AG04450 (cell line): ENCODE results near the gene TRAF6. TPM values are rescaled to one million over a fixed set of nuclear protein-coding genes. Genes with fewer than 3 reads are reported as not detected.

Experiments
- CTCF ChIA-PET: fragments of 300-600, 350-600 bp; formaldehyde crosslinking; extraction: SDS; loops from one replicate; lab custom pipeline; 2022; ENCODE audit warnings: antibody characterized with exemption, inconsistent platforms; lab: Charles Lee
- POLR2A ChIA-PET: fragments of 350-600 bp; formaldehyde crosslinking; extraction: SDS; loops from one replicate; lab custom pipeline; 2021; ENCODE audit warnings: antibody characterized with exemption, inconsistent platforms; lab: Yijun Ruan, JAX
- DNase-seq: peaks from one replicate; pipeline ENCODE4 v3.0.0-alpha.2; 2011; ENCODE audit warnings: low read depth, low spot score
- H3K27ac ChIP-seq: one replicate; pipeline ENCODE4 v1.5.1; 2012; ENCODE audit warnings: low read depth, low read length, control low read depth
- H3K27me3 ChIP-seq: one replicate; pipeline ENCODE4 v1.6.0; 2012; ENCODE audit warnings: low read length; ENCODE audit not compliant: control insufficient read depth, insufficient read depth
- H3K4me3 ChIP-seq: 2 replicates; pipeline ENCODE4 v1.5.1; 2011; ENCODE audit warnings: mild to moderate bottlenecking, low read depth, low read length, control low read depth
- H3K9me3 ChIP-seq: 2 replicates; pipeline ENCODE4 v1.5.1; 2012; ENCODE audit warnings: low read length; ENCODE audit not compliant: control insufficient read depth, insufficient read depth
- CTCF ChIP-seq: IDR thresholded peaks from 2 replicates; pipeline ENCODE4 v1.5.1; 2011; ENCODE audit warnings: low read depth, low read length, control low read depth, inconsistent platforms
- polyA plus RNA-seq: library from polyadenylated mRNA; depleted of rRNA; stranded (reverse); fragments of >200 nt; gene quantifications from 2 replicates; pipeline ENCODE4 v1.2.3, GENCODE V29; 2011

Gene TRAF6
- polyA plus RNA-seq, 1 experiment = 10.0 TPM

- POLR2A ChIA-PET = no interaction called here
- no peaks in the 10 kb centered on the region for H3K27me3 ChIP-seq
- no peak overlapping the region for H3K4me3 ChIP-seq
- CTCF ChIA-PET = no interaction called here
- H3K27ac ChIP-seq = no peak overlapping the region
- no peak for TF ChIP-seq CTCF
- no peaks in the 10 kb centered on the region; the same call in 1 of the 2 replicates for H3K9me3 ChIP-seq
- DNase-seq = no peak
Observed at GRCh38 chr11:36462321-36462720, 47.8 kb downstream of the TRAF6 start.

- TF ChIP-seq CTCF = no peak
- ChIA-PET POLR2A (no interaction called here), CTCF (no interaction called here)
- no peaks in the 10 kb centered on the region for H3K27me3 ChIP-seq
- no peak for DNase-seq
- no peaks in the 10 kb centered on the region; the same call in 1 of the 2 replicates for H3K9me3 ChIP-seq
- H3K4me3 ChIP-seq = no peak overlapping the region
- H3K27ac ChIP-seq = peak overlapping the region; percentile 11
Observed at GRCh38 chr11:36460220-36460619, 49.9 kb downstream of the TRAF6 start.

GRCh38 chr11:36459046-36459445, 51.0 kb downstream of the TRAF6 start:
- H3K9me3 ChIP-seq = no peaks in the 10 kb centered on the region; the same call in 1 of the 2 replicates
- DNase-seq = no peak
- ChIA-PET POLR2A (no interaction called here), CTCF (interaction anchor here (1.3 to 1.4 kb wide), 2 partner anchors 34 to 167 kb away, joined by 3 to 4 read pairs; no protein-coding TSS in a partner anchor)
- H3K27me3 ChIP-seq = no peaks in the 10 kb centered on the region
- H3K27ac ChIP-seq = no peak overlapping the region
- H3K4me3 ChIP-seq = no peak overlapping the region
- no peak for TF ChIP-seq CTCF

GRCh38 chr11:36458129-36458915, 51.8 kb downstream of the TRAF6 start:
- no peak for TF ChIP-seq CTCF
- Histone ChIP-seq H3K27ac (no peak overlapping the region), H3K4me3 (no peak overlapping the region), H3K27me3 (no peaks in the 10 kb centered on the region), H3K9me3 (no peaks in the 10 kb centered on the region; the same call in 1 of the 2 replicates)
- no peak for DNase-seq
- ChIA-PET POLR2A (no interaction called here), CTCF (interaction anchor here (1.3 to 1.4 kb wide), 2 partner anchors 35 to 166 kb away, joined by 3 to 4 read pairs; no protein-coding TSS in a partner anchor)

GRCh38 chr11:36456156-36456555, 53.9 kb downstream of the TRAF6 start:
- no peak for DNase-seq
- POLR2A ChIA-PET = interaction anchor here (0.9 to 1.6 kb wide), 7 partner anchors 14 to 80 kb away, joined by 3 to 6 read pairs (median 4); no protein-coding TSS in a partner anchor

More at GRCh38 chr11:36456156-36456555, 53.9 kb downstream of the TRAF6 start:
- CTCF ChIA-PET = interaction anchor here (0.5 to 1.8 kb wide), 8 partner anchors 8 to 81 kb away, joined by 3 to 15 read pairs (median 5); no protein-coding TSS in a partner anchor
- no peak overlapping the region for H3K4me3 ChIP-seq
- no peaks in the 10 kb centered on the region for H3K27me3 ChIP-seq
- H3K27ac ChIP-seq = peak overlapping the region; percentile 95
- no peak for TF ChIP-seq CTCF
- H3K9me3 ChIP-seq = no peaks in the 10 kb centered on the region; the same call in 1 of the 2 replicates
